ENCODE measurements around the gene FRAT1. TPM values are rescaled to one million over a fixed set of nuclear protein-coding genes. Genes with fewer than 3 reads are reported as not detected.

FRAT1 gene
- total and polyA plus RNA-seq, 2 of the 13 experiments (the other 11 are each of a cell fraction or from before 2014, with no cell fraction given), result 1.7 to 2.3 TPM

GRCh38 chr10:97277551-97277950 is 41.5 kb upstream of the FRAT1 start (continued):
- TF ChIP-seq ZBTB40 (IDR thresholded peaks at IDR 0.05), result no peak
- no peak for TF ChIP-seq ZBTB40 (CRISPR knock-in tag; IDR thresholded peaks at IDR 0.05)

- ATAC-seq (peak; percentile 80), FAIRE-seq (peak; percentile 71), DNase-seq (ENCODE audit: low spot score) (peak; percentile 67)
- H3K27ac ChIP-seq (ENCODE audit: extremely low read length, insufficient read depth, low read length), result peak overlapping the region; percentile 52
- CTCF ChIA-PET (ENCODE audit: low intra/inter-chr PET ratio, low total read pairs), result interaction anchor here (0.7 to 3.1 kb wide), 6 partner anchors 41 to 103 kb away, joined by 3 to 15 read pairs (median 4); partner anchors contain the start of gene FRAT1
- H2AFZ ChIP-seq (ENCODE audit: low read length), result no peak overlapping the region
- H3K4me2 ChIP-seq (ENCODE audit: low read depth, low read length), result peak overlapping the region; percentile 44
- H3K9ac ChIP-seq (ENCODE audit: insufficient read depth, low read depth, low read length), result no peak overlapping the region
- peaks cover 5% of the 10 kb centered on the region for H3K79me2 ChIP-seq (ENCODE audit: insufficient read depth, low read length)
- H3K4me3 ChIP-seq (replicated peaks in 1 of 3; ENCODE audit: insufficient read depth in 1 of 3, low read depth in 2 of 3, low read length in 3 of 3), result no peak overlapping the region
- no peaks in the 10 kb centered on the region for H3K9me3 ChIP-seq (ENCODE audit: low read length)
- H3K27me3 ChIP-seq (ENCODE audit: control insufficient read depth in 1 of 2, insufficient read depth in 2 of 2, low read length in 2 of 2), result no peaks in the 10 kb centered on the region
- in situ Hi-C loops (cut with HindIII; ENCODE audit: extremely low pct_ligation_motif_present, low pct_unique_long_range_greater_than_20kb) (no loop called here), intact Hi-C loops (cut with micrococcal nuclease; ENCODE audit: unreplicated experiment) (loop anchor here (2.0 kb wide), 2 partner anchors 54 to 76 kb away; no protein-coding TSS in a partner anchor)
- no peaks in the 10 kb centered on the region for H4K20me1 ChIP-seq (ENCODE audit: insufficient read depth, low read length)
- H3K36me3 ChIP-seq (replicated peaks in 1 of 2; ENCODE audit: control insufficient read depth in 1 of 2, insufficient read depth in 2 of 2, low read length in 2 of 2), result no peaks in the 10 kb centered on the region
- peaks cover 29% of the 10 kb centered on the region for H3K4me1 ChIP-seq (ENCODE audit: insufficient read depth, low read length)
- no TSS peak for BruUV-seq (replicated peaks)
- POLR2A ChIA-PET, result interaction anchor here (0.7 to 2.1 kb wide), 6 partner anchors 13 to 123 kb away, joined by 3 to 19 read pairs (median 10); partner anchors contain the start of genes ARHGAP19, FRAT1 and RRP12
- no peak for TF ChIP-seq ZNF782 (CRISPR knock-in tag; IDR thresholded peaks at IDR 0.05; ENCODE audit: borderline replicate concordance)
- no peak for TF ChIP-seq MXI1 (IDR thresholded peaks at IDR 0.05; ENCODE audit: borderline replicate concordance, low read depth, low read length)
- no peak for TF ChIP-seq NFE2 (CRISPR knock-in tag; IDR thresholded peaks at IDR 0.05)
- no peak for TF ChIP-seq ZNF598 (CRISPR knock-in tag; IDR thresholded peaks at IDR 0.05; ENCODE audit: borderline replicate concordance)
- no peak for TF ChIP-seq KDM4B (CRISPR knock-in tag; IDR thresholded peaks at IDR 0.05)
- TF ChIP-seq PBX3 (CRISPR knock-in tag; IDR thresholded peaks at IDR 0.05; ENCODE audit: borderline replicate concordance), result no peak
- TF ChIP-seq ZNF7 (CRISPR knock-in tag; IDR thresholded peaks at IDR 0.05), result no peak
- no peak for TF ChIP-seq GTF2F1 (IDR thresholded peaks at IDR 0.05; ENCODE audit: low read length)
- peak; percentile 35; the same call in 1 of the 2 replicates for TF ChIP-seq RAD21 (CRISPR knock-in tag; IDR thresholded peaks at IDR 0.05)
- no peak for TF ChIP-seq ZNF414 (CRISPR knock-in tag; IDR thresholded peaks at IDR 0.05)
These were observed 40.5 kb upstream of the FRAT1 start for GRCh38 chr10:97278491-97278989.

Measured in HepG2 (cell line).